Stimulated activated naive CD4-positive, alpha-beta T cell treated with Interleukin-2 at 50 U/mL for 16 hours (primary cell): ENCODE measurements around the gene ICOSLG.
"Not testable (repeated sequence)": the region's sequence is repeated elsewhere in the genome, so short reads cannot be mapped to it uniquely, and the experiment has no call there.

Experiments
- DNase-seq: peaks from one replicate; lab custom pipeline; 2025; lab: John Stamatoyannopoulos, UW

The ICOSLG gene

DNA sequence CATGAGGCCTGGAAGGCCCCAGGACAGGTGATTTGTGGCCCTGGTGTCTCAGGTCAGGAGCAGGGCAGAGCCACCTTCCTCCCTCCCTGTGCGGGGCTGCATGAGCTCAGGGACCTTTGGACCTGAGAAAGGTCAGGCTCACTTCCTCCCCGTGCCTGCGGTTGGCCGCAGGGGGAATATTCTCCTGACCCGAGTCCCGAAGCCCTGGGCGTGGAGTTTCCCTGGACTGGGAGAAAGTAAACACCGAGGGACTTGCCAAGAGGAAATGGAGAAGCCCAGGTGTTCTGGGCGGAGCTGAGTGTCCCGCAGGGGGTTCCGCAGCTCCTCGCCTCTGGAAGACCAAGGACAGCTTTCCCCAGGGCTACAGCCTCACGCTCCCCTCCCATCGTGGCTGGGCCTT is 64.6 kb downstream of the ICOSLG start:
- not testable (repeated sequence) for DNase-seq

DNA sequence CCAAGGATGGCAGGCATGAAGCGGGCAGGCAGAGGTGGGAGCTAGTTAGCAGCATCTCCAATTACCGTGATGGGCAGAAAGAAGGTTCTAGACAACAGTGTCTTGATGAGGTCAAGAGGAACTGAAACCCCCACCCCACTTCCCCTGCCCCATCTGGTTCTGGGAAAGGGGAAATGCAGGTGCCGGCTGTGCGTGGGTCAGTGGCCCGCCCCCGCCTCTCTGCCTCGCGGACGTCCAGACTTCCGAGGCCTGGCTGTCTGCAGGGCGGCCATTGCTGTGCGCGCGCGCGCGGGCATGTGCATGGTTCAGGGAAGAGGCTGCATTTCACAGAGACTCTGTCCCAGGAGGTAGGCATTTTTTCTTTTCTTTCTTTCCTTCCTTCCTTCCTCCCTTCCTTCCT is 65.6 kb downstream of the ICOSLG start:
- not testable (repeated sequence) for DNase-seq
